WI38 (cell line): ENCODE measurements around the gene MAPK4.

Experiments used
- H3K4me3 ChIP-seq: 2 replicates; pipeline ENCODE4 v1.5.1; 2011; ENCODE audit warnings: low read depth, mild to moderate bottlenecking, control low read depth, low read length
- CTCF ChIP-seq: IDR thresholded peaks from 2 replicates; pipeline ENCODE4 v1.5.1; 2012; ENCODE audit warnings: low read depth, mild to moderate bottlenecking, control low read depth, low read length

The MAPK4 gene

DNA sequence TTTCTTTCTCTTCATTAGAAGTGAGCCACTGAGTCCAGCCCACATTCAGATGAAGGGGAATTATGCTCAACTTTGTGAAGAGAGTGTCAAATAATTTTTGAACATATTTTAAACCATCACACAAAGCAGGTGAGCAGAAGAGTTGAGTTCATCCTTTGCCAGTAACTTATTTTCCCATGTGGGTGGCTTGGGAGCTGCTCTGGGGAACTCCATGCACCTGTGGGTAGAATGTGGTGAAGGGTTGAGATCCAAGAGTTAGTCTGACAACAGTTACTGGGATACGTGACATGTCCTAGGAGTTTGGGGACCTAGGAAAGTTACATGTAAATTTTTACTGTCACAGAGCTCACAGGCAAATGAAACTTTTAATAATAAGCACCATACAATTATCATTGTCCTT, 21.6 kb downstream of the MAPK4 start:
- no peak overlapping the region for H3K4me3 ChIP-seq
- TF ChIP-seq CTCF = no peak

DNA sequence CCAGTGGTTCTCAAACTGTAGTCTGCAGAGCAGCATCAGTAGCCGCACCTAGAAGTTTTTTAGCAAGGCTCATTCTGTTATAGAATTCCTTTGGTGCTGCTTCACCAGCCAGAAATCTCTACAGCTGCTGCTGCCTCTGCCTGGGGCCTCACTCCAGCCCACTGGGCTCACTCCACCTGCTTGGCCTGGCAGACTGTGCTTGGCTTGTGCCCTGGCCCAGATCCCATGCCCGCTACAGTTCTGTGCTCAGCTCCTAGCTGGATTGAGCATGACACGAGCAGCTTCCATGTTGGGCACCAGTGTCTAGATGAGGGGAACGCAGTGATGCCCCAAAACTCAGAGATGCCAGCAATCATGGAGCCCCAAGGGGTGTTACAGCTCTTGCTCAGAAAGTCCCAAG, 22.6 kb downstream of the MAPK4 start:
- no peak for TF ChIP-seq CTCF

GRCh38 chr18:50586710-50587109, 26.8 kb downstream of the MAPK4 start:
- TF ChIP-seq CTCF = no peak
- H3K4me3 ChIP-seq = no peak overlapping the region

More for the DNA sequence above, 22.6 kb downstream of the MAPK4 start:
- no peak overlapping the region for H3K4me3 ChIP-seq

DNA sequence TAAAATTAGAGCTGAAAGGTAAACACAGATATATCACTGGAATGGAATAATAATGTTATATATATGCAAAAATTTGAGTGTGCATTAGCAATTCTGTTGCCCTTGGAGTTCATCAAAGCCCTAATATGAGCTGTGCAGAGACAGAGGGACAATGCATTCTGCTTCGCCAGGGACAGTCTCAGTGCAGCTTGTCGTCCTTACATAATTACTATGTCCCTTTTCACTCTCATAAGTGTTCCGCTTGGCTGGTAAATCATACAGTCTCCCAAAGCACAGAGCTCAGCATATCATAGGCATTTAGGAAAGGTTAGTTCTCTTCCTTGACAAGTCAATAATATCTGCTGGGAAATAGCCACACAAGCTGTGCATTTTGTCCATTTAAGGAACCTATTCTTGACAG, 30.7 kb downstream of the MAPK4 start:
- TF ChIP-seq CTCF = no peak

GRCh38 chr18:50594012-50594411, 34.1 kb downstream of the MAPK4 start:
- no peak overlapping the region for H3K4me3 ChIP-seq
- TF ChIP-seq CTCF = no peak

More for the DNA sequence above, 30.7 kb downstream of the MAPK4 start:
- H3K4me3 ChIP-seq = no peak overlapping the region

- no peak for TF ChIP-seq CTCF
- H3K4me3 ChIP-seq = no peak overlapping the region
Observed at GRCh38 chr18:50594942-50595341, 35.1 kb downstream of the MAPK4 start.

- TF ChIP-seq CTCF = no peak
- H3K4me3 ChIP-seq = no peak overlapping the region
Observed at GRCh38 chr18:50602466-50602865, 42.6 kb downstream of the MAPK4 start.
